Activated gamma-delta T cell (primary cell): ENCODE measurements around the gene ELOVL6.
"Not testable (repeated sequence)": the region's sequence is repeated elsewhere in the genome, so short reads cannot be mapped to it uniquely, and the experiment has no call there.

Experiments used
- DNase-seq: peaks from one replicate; lab custom pipeline; 2025; lab: John Stamatoyannopoulos, UW
- total RNA-seq, 2 donors: gene quantifications; one replicate each; lab custom pipeline; 2026; lab: John Stamatoyannopoulos, UW

The ELOVL6 gene, protein sequence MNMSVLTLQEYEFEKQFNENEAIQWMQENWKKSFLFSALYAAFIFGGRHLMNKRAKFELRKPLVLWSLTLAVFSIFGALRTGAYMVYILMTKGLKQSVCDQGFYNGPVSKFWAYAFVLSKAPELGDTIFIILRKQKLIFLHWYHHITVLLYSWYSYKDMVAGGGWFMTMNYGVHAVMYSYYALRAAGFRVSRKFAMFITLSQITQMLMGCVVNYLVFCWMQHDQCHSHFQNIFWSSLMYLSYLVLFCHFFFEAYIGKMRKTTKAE
- 7.9 to 10.5 reads per million in 2 donors for total RNA-seq

DNA sequence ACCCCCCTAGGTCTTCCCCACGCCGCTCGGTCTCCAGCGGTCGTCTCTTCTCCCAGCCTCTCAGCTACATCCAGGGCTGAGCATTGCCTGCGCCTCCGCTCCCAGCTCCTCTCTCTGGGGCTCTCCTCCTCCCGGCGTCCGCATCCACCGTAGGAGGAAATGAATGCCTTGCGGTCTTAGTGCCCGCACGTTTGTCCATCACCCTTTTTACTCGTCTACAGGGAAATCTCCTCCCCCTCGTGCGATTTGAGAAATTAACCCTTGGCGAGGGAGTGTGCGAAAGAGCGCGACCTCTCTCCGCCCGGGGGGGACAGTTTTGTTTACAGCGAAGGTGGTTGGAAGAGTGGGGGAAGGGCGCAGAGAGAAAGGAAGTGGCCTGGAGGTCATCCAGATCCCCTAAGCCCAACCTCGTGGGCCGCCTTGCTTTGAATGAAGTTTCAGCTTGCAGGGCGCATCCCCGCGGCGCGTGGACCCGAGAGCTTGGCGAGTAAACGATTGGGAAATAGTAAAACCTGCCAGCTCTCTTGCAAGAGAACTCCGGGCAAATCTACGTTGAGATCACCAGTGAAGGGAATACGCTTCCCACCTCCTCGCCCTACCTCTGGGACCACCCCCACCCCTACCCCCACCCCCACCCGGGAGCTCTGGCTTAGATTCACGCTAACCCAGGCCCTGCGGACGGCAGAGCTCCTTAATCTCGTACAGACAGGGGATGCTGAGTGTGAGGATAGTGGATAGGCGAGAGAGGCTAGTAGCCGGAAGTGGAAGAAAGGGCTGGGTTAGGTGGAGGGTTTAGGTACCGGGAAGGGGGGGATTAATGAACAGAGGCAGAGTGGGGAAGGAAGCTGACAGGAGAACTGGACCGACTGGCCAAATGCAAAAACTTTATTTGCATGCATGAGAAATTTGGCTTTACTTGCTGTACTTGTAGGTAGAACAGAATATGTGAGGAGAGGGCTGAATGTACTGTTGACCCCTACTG lies at the start of gene ELOVL6:
TSS of gene ELOVL6 (minus strand) at position 181 of the 982 bp plus-strand sequence. CDS start 280 bp downstream, outside the sequence.
- no peak for DNase-seq

- no peak for DNase-seq
These were observed 49.7 kb upstream of the ELOVL6 start for GRCh38 chr4:110248100-110248499.

- DNase-seq: no peak
These were observed 49.2 kb upstream of the ELOVL6 start for GRCh38 chr4:110247591-110247990.

DNA sequence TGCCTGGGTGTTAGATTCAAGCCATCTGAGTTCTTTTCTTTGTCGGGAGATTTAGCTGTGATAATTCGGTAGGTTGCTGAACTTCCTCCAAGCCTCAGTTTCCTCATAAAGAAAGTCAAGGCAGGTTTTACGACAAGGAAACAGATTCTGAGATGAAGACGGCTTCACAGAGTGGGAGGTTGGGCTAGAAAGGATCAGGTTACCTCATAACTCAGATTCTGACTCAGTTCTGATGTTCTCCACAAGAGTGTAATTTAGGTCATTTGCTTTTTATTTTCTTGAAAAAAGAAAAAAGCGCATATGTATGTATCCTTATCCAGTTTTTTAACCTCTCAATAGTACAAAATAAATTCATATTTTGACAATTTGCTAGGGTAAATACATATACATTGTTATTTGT lies 47.2 kb upstream of the ELOVL6 start:
- DNase-seq: no peak

GRCh38 chr4:110236324-110236723 lies 37.9 kb upstream of the ELOVL6 start:
- DNase-seq: no peak

DNA sequence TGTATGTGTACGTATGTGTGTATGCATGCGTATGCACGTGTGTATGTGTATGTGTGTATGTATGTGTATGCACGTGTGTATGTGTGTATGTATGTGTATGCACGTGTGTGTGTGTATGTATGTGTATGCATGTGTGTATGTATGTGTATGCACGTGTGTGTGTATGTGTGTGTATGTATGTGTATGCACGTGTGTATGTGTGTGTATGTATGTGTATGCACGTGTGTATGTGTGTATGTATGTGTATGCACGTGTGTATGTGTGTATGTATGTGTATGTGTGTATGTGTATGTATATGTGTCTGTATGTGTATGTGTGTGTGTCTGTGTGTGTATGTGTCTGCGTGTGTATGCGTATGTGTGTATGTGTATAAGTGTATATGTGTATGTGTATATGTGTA lies 35.2 kb upstream of the ELOVL6 start:
- not testable (repeated sequence) for DNase-seq

GRCh38 chr4:110231869-110232268 lies 33.5 kb upstream of the ELOVL6 start:
- DNase-seq: no peak

GRCh38 chr4:110229266-110229665 lies 30.9 kb upstream of the ELOVL6 start:
- no peak for DNase-seq

GRCh38 chr4:110224812-110225211 lies 26.4 kb upstream of the ELOVL6 start:
- DNase-seq: no peak

- DNase-seq: no peak
These were observed 25.7 kb upstream of the ELOVL6 start for GRCh38 chr4:110224142-110224541.

DNA sequence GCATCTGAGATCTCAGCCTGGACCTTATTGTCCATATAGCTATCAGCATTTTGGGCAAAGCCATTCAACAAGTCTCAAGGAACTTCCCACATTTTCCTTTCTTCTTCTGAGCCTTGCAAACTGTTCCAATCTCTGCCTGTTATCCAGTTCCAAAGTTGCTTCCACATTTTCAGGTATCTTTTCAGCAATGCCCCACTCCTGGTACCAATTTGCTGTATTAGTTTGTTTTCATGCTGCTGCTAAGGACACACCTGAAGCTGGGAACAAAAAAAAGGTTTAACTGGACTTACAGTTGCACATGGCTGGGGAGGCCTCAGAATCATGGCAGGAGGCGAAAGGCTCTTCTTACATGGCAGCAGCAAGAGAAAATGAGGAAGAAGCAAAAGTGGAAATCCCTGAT lies 20.5 kb upstream of the ELOVL6 start:
- DNase-seq: not testable (repeated sequence)

DNA sequence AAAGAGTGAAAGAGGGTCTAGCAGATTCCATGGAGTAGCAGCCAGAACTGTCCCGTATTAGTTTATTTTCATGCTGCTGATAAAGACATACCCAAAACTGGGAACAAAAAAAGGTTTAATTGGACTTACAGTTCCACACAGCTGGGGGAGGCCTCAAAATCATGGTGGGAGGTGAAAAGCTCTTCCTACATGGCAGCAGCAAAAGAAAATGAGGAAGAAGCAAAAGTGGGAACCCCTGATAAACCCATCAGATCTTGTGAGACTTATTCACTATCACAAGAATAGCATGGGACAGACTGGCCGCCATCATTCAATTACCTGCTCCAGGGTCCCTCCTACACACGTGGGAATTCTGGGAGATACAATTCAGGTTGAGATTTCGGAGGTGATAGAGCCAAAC lies 18.8 kb upstream of the ELOVL6 start:
- not testable (repeated sequence) for DNase-seq

GRCh38 chr4:110216129-110216528 lies 17.7 kb upstream of the ELOVL6 start:
- DNase-seq: no peak

DNA sequence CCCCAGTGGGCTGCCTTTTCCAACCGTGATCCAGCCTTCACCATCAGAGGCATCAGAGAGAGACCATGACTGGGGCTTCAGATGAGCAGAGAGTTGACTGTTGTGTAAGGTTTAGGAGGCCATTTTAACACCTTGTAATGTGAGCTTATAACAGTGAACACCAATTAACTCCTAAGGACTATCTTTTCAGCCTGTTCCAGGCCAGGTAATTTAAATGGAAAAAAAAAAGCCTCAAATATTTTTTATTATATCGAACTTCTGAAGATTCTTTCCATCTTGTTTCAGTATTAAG lies 13.3 kb upstream of the ELOVL6 start:
- DNase-seq: no peak

DNA sequence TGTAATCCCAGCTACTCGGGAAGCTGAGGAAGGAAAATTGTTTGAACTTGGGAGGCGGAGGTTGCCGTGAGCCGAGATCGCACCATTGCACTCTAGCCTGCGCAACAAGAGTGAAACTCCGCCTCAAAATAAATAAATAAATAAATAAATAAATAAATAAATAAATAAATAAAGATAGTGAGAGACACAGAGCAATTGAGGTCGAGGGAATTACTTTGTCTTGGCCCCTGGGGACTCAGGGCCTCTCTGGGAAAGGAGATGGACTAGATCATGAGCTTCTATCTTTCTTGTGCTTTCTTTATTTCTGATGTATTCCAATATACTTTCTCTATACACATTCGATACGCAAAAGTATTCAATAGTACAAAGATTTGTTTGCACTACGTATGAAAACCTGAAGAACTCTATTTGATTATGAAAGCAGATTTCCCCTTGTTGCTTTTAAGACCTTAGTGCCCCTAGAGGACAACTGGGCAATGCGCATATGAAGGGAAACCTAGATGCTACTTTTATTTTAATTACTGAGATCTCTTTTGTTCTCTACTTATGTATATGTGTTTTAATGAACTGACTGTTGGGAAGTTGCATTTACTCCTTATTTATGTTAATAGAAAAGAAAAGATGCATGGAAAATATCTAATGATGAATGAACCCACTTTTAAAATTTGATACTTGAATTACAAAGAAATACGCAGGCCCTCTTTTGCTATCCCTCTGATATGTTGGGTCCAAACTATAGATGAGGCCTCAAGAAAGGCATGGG lies 12.8 kb upstream of the ELOVL6 start:
- no peak for DNase-seq

GRCh38 chr4:110208419-110208818 lies 10.0 kb upstream of the ELOVL6 start:
- DNase-seq: no peak

GRCh38 chr4:110207233-110207632 lies 8.8 kb upstream of the ELOVL6 start:
- DNase-seq: no peak

GRCh38 chr4:110202024-110202423 lies 3.6 kb upstream of the ELOVL6 start:
- no peak for DNase-seq

- DNase-seq: no peak
These were observed 3.1 kb upstream of the ELOVL6 start for GRCh38 chr4:110201502-110201901.

DNA sequence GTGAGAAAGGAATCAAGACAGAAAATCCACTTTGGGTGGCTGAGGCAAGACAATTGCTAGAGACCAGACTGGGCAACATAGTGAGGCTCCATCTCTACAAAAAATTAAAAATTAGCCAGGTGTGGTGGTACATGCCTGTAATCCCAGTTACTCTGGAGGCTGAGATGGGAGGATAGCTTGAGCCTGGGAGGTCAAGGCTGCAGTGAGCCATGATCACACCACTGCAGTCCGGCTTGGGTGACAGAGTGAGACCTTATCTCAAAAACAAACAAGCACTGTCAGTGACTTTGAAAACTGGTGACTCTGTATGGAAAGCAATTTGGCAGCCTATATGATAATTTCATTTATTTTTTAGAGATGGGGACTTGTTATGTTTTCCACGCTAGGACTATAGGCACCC lies 2.3 kb upstream of the ELOVL6 start:
- DNase-seq: no peak

GRCh38 chr4:110198049-110198434 lies 373 bp downstream of the ELOVL6 start:
- peak; percentile 14 for DNase-seq

DNA sequence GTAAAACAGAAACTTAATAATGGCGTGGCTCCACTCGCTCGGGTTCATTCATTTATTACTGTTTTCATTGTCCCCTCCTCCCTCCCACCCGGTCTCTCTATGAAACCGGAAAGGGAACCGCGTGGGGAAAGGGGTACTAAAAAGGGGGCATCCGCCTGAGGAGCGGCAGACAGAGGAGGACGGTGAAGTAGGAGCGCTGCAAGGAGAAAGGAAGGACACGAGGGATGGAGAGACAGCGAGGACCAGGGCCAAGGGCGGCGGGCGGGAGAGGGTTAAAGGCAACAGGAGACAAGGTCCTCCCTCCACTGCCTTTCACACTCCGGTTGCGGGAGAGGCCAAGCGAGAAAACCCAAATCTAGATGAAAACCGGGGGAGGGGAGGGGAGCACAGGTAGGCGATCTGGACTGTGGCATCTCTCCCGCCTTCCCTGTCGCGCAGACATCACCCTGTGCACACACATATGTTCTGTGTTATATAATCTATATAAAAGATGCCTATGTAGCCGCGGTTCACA lies 829 bp downstream of the ELOVL6 start:
- peak; percentile 8 for DNase-seq
